GM21390 (cell line): ENCODE results near the gene CACNA1D.

ENCODE experiments used
- ATAC-seq: cut with Tn5 transposase; IDR thresholded peaks from one replicate; pipeline ENCODE4 v1.9.1; 2021; ENCODE audit not compliant: unreplicated experiment

CACNA1D gene

GRCh38 chr3:53775018-53775417 lies 280.6 kb downstream of the CACNA1D start:
- ATAC-seq, result no peak

- no peak for ATAC-seq
Observed at GRCh38 chr3:53775834-53776251, 281.4 kb downstream of the CACNA1D start.

GRCh38 chr3:53776494-53777101 lies 282.2 kb downstream of the CACNA1D start:
- ATAC-seq, result no peak

DNA sequence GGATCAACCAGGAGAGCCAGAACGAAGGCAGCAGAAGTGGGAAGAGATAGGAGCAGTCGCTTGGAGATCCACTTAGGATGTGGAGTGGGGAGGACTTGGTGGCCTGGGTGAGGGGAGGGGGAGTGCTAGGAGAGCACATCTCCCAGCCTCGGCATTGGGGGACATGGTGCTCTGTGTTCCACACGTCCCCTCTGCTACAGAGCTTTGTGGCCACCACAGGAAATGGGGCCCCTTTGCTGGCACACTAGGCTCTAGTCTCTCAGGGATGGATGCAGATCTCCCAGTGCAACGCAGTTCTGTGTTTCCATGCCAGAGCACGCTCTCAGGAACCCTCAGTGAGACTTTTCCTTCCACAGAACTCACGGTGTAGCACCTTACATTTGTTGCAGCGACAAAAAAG lies 283.1 kb downstream of the CACNA1D start:
- no peak for ATAC-seq

- no peak for ATAC-seq
Observed at GRCh38 chr3:53778153-53778552, 283.7 kb downstream of the CACNA1D start.

- no peak for ATAC-seq
Observed at GRCh38 chr3:53780171-53780570, 285.8 kb downstream of the CACNA1D start.

DNA sequence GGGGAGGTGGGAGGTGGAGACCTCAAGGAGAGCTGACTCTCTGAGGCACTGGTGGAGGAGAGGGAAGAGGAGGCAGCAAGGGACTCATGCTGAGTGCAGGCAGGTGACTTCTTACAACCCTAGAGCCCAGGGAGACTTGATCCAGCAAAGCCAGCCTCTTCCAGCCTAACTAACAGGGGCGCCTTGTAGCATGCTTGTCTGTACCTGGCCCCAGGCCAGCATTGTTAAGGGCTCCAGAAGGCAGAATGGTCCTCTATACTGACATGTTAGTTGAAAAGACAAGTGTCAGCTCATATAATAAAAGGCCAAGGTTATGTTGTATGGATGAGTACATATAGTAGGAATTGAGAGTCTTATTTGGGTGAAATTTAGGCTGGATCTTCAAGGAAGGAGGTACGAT lies 286.4 kb downstream of the CACNA1D start:
- no peak for ATAC-seq

- no peak for ATAC-seq
Observed at GRCh38 chr3:53787016-53787415, 292.6 kb downstream of the CACNA1D start.

DNA sequence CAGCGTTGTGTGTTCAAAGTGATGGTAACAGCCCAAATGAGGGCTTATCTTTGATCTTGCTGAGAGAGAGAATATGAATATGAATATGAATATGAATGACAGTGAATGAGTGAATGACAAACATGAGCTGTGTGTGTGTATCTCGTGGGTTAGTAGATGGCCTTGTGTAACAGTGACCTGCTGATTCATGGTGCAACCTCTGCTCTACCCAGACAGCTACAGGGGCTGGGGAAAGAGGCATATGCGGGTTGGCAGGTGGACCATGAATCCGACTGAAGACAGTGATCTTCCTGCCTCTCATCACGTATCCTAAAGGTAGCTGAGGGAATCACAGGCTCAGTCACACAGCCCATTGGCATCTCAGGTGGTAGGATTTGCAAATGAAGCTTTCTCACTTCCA lies 293.6 kb downstream of the CACNA1D start:
- no peak for ATAC-seq

- no peak for ATAC-seq
Observed at GRCh38 chr3:53789459-53789858, 295.0 kb downstream of the CACNA1D start.

- ATAC-seq, result no peak
Observed at GRCh38 chr3:53790470-53790869, 296.1 kb downstream of the CACNA1D start.

GRCh38 chr3:53791317-53791716 lies 296.9 kb downstream of the CACNA1D start:
- ATAC-seq, result no peak

- no peak for ATAC-seq
Observed at GRCh38 chr3:53792866-53793265, 298.5 kb downstream of the CACNA1D start.

DNA sequence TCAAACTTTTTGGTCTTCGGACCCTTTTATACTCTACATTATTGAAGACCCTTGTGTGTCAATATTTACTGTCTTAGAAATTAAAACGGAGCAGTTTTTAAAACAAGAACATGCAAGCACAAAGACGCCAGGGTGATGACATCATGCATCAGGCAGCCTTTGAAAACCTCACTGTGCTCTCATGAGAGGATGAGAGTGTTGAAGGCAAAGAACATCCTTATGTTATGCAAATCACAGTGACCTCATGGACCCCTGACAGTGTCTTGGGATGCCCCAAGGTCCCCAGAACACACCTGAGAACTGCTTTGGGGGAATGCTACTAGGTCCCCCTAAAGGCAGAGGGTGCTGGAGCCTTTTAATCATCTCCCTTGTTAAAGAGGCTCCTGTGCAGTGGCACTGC lies 300.2 kb downstream of the CACNA1D start:
- ATAC-seq, result no peak

DNA sequence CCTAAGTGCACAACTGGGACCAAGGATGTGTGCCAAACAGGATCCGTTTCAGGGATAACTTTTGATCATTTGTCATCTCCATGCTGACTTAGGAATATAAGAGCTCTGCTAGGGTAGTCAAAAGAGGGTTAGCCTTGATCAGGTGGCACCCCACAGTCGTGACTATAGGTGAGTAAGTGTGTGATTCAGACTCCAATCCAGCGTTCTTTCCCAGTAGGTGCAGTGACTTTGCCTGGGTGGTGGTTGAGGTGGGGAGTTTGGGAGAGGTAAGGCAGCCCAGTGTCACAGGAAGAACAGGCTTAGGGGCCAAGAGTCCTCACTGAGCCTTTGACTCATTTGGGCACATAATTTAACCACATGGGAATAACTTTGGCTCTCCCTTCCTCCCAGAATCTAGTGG lies 300.8 kb downstream of the CACNA1D start:
- no peak for ATAC-seq

DNA sequence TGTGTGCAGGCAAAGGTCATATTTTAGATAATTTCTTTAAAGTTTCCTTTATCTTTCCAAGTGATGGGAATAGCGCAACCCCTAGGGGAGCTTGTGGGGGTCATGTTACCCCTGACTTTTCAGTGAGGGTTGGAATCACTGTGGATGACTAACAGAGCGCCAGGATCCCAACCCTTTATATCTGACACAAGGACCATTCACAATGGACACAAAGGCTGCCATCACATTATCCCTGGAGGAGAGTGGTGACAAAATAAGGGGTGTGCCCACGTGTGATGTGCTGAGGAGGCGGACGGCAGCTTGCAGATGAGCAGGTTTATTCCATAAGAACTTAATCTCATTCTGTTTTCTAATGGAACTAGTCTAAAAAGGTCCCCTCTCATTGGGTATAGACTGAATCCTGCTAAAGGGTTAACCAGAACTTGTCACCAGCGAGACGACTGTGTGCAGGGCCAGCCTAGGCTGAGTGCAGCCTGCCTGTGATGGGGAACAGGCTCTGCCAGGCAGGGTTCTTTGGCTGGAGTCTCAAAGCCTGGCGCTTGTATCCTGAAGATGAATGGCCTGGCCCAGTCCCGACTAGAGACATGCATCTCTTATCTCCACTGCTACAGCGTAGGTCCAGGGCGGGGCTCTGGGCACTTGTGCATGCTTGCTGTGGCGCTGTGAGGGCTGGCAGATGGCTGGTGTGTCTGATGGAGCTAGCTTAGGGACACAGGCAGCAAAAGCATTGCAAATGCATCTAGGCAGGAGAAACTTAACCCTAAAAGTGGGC lies 301.6 kb downstream of the CACNA1D start:
- no peak for ATAC-seq

GRCh38 chr3:53798144-53798543 lies 303.7 kb downstream of the CACNA1D start:
- no peak for ATAC-seq

DNA sequence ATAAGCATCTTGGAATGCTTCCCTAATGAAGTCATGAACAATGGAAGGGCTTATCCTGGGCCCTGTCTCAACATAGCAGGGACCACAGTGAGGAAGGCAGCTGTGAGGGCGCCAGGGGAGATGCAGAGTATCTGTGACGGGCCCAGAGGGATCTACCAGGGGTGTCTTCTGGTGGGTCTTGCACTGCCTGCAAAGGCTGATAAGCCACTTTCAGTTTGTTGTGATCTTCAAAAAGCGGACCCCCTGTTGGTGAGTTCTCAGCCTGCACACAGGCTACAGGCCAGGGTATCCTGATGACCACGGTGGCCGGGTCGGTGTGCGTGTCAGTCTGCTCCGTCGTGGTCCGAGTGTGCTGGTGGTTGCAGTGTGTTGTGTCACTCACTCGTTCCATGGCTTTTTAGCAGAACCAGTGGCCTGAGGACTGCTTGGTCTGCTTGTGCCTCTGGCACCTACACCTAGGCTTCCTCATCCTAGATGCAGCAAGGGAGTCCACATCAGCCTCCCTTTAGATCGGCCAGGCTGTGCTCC lies 305.0 kb downstream of the CACNA1D start:
- ATAC-seq, result no peak

GRCh38 chr3:53800041-53800906 lies 305.9 kb downstream of the CACNA1D start:
- no peak for ATAC-seq

DNA sequence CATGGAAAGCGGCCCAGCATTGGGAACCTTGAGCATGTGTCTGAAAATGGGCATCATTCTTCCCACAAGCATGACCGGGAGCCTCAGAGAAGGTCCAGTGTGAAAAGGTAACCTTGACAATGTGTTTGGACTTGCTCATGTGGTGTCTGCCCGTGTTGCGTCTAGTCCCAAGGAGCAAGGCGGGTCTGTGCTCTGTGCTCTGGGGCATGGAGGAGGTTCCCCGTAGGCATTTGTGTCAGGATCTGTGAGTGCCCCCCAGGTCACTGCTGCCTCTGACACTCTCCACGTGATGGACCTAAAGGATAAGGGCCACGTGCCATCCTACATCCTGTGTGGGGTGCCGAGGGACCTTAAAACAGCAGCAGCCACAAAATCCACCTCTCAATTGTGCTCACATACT lies 306.9 kb downstream of the CACNA1D start:
- no peak for ATAC-seq

- ATAC-seq, result no peak
Observed at GRCh38 chr3:53802256-53802880, 308.0 kb downstream of the CACNA1D start.
